Brain pericyte (primary cell): Measurements from ENCODE around the gene RABGGTA.
"Not testable (repeated sequence)": the region's sequence is repeated elsewhere in the genome, so short reads cannot be mapped to it uniquely, and the experiment has no call there.

Experiments
- DNase-seq: peaks from one replicate; pipeline ENCODE4 v3.0.0-alpha.2; 2012; ENCODE audit warnings: low read depth, low spot score

Gene RABGGTA

DNA sequence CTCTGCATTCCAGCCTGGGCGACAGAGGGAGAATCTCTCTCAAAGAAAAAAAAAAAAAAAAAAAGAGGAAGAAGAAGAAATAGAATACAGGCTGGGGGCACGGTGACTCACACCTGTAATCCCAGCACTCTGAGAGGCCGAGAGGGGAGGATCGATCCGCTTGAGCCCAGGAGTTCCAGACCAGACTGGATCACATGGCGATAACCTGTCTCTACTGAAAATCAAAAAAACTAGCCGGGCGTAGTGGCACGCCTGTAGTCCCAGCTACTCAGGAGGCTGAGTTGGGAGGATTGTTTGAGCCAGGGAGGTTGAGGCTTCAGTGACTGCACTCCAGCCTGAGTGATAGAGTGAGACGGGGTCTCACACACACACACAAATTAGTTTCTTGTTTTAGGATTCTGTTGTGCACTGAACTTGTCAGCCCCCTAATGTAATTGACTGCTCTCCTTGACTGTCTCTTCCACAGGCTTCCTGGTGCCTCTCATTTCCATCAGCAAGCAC lies 28.0 kb downstream of the RABGGTA start:
- no peak for DNase-seq

DNA sequence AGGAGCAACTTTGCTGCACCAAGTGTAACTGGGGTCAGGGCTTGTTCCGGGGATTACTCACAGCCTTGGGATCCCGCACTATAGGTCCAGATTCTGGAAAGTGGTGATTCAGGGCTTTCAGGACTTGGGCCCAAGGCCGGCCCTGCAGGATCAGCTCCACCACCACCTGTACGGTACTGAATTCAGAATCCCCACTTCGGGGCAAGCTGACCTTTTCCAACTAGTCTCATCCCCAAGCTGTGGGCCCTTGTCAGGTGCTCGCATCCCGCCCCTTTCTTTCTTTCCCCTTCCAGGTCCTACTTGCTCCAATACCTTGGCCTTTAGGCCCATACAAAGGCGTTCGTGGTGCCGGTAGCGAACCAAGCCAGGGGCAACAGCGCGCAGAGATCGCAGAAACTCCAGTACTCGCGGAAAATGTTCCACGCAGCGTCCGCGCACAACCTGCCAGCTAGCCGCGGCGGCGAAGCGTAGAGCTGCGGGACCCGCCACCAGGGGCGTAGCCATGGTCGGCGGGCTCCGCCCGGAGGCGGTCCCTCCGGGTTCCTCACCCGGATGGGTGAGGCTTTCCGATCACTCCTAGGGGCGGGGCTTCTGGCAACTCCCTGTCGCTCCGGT lies 29.5 kb downstream of the RABGGTA start:
- DNase-seq: no peak

DNA sequence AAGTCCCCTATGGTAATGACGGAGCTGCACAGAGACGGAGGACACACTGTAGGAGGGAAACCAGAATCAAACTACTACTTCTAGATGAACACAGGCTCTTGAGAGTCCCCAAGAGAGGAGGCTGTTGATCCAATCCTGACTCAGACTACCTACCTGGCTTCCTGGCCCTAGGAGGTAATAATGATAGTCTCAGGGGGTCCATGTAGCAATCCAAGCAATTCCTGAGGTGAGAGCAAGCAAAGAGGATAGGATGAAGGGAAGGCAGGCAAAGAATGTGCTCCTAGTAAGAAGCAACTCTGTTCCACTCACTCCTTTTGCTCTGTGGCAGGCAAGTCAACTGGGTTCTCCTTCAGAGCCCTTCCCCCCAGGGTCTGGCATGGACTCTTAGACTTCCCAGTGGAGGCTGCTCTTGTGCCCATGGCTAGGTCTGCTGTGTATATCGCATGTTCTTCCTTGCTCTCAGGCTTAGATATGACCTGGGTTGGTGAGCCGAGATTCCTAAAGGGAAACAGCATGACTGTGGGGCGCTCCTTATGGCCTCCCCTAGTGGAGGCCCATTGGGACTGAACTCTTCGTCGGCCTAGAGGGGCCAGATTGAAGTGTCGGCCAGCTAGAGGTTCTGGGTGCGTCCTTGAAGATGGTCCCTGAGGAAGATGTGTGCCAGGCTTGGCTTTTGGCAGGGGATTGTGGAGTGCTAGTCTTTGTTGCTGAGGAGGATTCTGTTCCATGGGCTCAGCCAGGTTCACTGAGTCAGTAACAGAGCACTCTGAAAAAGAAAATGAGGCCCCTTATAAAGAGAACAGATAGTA lies 31.1 kb downstream of the RABGGTA start:
- no peak for DNase-seq

GRCh38 chr14:24238527-24239037 lies 32.8 kb downstream of the RABGGTA start:
- no peak for DNase-seq

GRCh38 chr14:24238123-24238522 lies 33.3 kb downstream of the RABGGTA start:
- no peak for DNase-seq

DNA sequence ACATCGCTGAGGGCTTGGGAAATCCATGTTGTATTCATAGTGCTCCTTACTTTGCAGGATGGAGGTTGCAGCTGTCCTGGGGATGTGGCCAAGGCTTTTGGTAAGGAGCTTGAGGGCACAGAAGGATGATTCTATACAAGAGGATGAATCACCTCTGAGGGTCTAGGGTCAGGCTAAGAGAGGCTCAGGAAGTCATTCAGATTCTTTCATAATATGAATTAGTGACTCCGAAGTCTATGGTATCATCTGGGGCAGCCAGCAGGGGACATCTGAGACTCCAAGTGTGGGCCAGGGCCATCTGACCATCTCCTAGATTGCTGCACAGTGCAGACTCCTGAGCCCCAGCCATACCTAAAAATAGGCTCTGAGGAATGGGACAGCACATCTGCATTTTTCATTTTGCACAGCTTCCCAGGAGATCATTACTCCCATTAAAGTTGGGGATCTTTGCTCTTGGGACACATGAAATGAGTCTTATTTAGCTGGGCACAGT lies 33.9 kb downstream of the RABGGTA start:
- no peak for DNase-seq

- no peak for DNase-seq
Measured at GRCh38 chr14:24236689-24237462, 34.5 kb downstream of the RABGGTA start.

DNA sequence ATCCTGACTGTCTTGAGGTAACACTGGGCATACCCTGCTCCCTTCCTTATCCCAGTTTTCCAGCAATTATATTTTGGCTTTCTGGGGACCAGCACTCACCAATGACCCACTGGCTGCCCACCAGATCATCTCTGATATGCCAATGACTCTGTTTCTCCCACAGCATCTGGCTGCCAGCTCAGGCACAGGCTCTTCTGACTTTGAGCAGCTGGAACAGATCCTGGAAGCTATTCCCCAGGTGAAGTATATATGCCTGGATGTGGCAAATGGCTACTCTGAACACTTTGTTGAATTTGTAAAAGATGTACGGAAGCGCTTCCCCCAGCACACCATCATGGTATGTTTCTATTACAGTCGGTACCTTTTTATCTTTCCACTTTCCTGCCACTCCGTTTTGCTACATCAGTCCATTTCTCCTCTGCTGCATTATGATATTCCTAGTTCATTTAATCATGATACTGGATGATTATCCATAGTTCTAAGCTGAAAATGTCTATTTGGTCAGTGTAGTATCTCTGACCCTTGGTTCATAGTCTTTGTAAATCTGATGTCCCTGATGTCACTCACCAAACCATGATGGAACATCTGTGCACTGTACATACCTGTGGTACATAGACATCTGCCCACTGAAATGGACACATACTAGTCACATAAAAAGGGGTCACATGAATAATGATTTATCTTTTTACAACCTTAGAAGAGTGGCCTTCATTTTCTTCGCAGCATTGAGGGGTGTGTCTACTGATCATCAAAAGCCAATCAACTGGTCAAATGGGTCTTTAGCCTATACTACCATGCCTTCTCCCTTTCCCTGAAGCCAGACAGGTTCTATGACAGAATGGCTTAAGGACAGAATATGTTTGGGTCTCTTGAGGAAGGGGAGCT lies 35.4 kb downstream of the RABGGTA start:
- DNase-seq: no peak

DNA sequence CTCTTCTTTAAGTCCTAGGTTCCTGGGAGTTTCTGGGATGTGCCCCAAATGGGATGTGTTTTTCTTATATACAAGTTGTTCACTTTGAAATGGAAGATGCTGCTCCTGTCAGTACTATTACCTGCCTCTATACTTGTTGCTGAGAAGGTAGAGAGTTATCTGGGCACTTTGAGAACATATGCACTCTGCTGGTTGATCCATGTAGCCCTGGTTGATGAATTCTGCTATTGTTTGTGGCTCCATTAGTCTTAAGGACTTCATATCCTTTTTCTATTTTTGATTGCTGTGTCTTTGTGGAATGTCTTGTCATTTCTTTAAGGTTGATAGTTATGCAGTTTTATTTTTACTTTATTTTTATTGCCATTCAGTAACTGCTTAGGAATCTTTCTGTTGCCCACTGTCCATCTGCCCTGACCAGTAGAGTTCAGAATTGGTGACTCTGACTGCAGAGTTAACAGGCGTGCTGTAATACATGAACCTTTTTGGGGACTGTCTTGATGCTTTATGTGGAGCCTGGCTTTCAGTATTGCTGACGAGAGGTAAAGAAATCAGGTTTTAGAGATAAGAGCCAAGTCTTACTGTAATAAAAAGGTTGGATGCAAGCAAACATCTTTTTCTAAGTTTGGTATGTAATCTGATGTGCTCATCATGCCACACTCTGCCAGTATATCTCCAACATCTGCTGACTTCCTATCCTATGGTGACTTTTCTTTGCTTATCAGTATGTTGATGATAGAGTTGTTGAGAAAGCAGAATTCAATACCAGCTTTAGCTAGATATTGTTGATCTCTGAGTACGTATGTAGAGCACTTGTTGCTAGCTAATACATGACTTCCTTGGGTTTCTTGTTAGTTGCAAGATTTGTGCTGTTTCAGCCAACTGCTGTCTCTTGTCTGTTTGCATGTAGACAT lies 37.0 kb downstream of the RABGGTA start:
- no peak for DNase-seq

DNA sequence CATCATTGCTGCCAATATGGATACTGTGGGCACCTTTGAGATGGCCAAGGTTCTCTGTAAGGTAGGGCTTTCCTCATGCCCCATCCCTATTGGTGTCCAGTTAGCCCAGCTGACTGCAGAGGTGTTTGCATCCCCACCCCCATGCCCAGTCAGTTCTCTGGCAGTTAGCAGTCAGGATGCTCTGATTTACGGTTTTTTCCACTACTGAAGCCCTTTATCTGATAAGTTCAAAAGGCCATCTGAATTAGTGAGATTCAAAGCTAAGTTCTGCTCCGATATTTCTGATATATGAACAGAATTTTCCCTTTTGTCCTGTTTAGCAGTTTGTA lies 37.9 kb downstream of the RABGGTA start:
- no peak for DNase-seq

DNA sequence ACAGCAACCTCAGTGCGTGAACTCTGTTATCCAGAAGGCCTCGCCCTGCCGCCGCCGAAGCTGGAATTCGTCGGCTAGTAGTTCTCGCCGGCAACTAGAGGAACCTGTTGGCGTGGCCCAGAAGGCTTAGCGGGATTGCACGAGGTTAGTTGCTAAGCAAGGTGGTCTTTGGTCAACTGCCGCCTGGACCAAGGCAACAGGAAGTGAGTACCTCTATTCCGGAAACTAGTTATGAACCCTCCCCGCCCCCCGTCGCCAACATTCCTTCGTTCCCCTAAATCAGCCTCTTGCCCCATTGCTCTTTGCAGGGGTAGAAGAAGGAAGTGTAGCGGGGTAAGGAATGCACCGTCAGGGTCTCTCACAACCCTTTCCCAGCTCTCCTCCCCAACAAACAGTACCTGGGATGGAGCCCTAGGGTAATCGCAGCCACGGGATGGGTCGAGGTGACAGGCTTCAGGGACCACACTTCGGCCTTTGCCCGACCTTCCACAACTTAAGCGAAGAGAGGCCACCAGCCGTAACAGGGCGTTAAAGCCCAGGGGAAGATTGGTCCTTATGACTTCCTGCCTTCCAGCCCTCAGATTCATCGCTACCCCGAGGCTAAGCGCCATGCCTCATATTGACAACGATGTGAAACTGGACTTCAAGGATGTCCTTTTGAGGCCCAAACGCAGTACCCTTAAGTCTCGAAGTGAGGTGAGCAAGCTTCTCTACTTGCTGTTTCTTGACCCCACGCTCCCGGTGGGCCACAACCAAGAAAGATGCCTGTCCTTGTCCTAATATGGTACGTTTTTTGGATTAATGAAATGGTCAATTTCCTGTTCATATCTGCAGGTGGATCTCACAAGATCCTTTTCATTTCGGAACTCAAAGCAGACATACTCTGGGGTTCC lies 38.5 kb downstream of the RABGGTA start, which contains the start of gene GMPR2:
GMPR2 (plus strand) TSS at position 285 of the 893 bp plus-strand sequence; CDS start at position 610, 325 bp downstream.
- DNase-seq: no peak

DNA sequence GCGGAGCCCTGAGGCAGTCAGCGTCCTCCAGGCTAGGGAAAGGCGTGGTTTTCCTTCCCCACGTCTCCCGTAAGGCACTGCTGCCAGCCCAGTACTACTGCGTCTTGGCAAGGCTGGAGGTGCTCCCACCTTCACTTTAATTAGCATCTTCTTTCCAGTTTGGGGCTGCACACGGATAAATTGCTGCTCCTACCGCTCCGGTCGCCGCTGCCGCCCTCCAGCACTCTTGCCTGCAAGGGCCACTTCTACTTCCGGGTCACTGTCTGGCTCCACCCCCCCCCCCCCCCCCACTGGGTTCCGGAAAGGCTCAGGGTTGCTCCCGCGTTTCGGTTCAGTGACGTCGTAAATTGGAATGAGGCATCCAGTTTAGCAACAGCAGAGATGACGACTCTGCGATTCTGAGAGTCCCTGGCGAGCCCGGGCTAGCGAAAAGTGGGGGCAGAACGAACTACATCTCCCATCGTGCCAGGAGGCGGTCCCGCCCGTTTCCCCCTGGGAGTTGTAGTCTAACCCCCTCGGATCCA lies 39.2 kb downstream of the RABGGTA start, which contains the start of gene NEDD8:
NEDD8 (minus strand) TSS at position 247 of the 524 bp plus-strand sequence; CDS start at position 147, 100 bp downstream.
- peak; percentile 79 for DNase-seq

- DNase-seq: no peak
Measured at GRCh38 chr14:24231263-24232120, 39.9 kb downstream of the RABGGTA start.

GRCh38 chr14:24228902-24229301 lies 42.5 kb downstream of the RABGGTA start:
- DNase-seq: no peak

- DNase-seq: no peak
Measured at GRCh38 chr14:24226473-24226872, 44.9 kb downstream of the RABGGTA start.

DNA sequence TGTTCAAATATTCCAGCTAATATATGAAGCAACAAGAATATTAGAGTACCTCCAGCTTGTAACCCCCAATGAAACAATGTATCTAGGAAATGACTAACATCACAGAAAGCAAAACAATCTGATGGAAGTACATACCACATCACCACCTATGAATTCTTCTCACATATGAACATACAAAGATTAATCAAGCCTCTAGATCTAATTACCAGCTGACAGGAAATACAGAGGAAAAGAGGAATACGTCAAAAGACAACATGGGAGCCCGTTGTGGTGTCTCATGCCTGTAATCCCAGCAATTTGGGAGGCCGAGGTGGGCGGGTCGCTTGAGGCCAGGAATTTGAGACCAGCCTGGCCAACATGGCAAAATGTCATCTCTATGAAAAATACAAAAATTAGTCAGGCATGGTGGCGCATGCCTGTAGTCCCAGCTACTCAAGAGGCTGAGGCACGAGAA lies 46.8 kb downstream of the RABGGTA start:
- no peak for DNase-seq

DNA sequence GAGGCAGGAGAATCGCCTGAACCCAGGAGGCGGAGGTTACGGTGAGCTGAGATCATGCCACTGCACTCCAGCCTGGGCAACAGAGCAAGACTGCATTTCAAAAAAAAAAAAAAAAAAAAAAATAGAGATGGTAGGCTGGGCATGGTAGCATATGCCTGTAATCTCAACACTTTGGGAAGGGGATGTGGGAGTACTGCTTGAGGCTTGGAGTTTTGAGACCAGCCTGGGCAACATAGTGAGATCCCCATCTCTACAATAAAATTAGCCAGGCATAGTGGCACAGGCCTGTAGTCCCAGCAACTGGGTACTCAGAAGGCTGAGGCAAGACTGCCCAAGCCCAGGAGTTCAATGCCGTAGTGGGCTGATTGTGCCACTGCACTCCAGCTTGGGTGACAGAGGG lies 48.4 kb downstream of the RABGGTA start:
- DNase-seq: not testable (repeated sequence)
